Neural cell (in vitro differentiated cells): ENCODE data around the gene DENND6A. TPM values are rescaled to one million over a fixed set of nuclear protein-coding genes. Genes with fewer than 3 reads are reported as not detected.
A peak's percentile ranks its signal among the peaks of the same experiment; 100 is the strongest.

Experiments used
- H2AFZ ChIP-seq: fragments of 200-600, 300-800 bp; sonication (generic), shearing (Covaris generic); 2 replicates; pipeline ENCODE4 v1.6.0; 2014; ENCODE audit warnings: low read depth, mild to moderate bottlenecking, antibody characterized with exemption, low read length, moderate library complexity
- H3F3A ChIP-seq: fragments of 200-600 bp; shearing (Covaris generic); 2 replicates; pipeline ENCODE4 v1.6.1; 2016; ENCODE audit warnings: mild to moderate bottlenecking, moderate library complexity, mixed read lengths, antibody characterized with exemption, low read length; ENCODE audit not compliant: insufficient read depth, poor library complexity, severe bottlenecking
- H3K27ac ChIP-seq: fragments of 200-600, 300-800 bp; sonication (generic), shearing (Covaris generic); 2 replicates; pipeline ENCODE4 v1.5.1; 2014; ENCODE audit warnings: mild to moderate bottlenecking, low read length, moderate library complexity
- H3K27me3 ChIP-seq: fragments of 300-800, 200-600 bp; sonication (generic), shearing (Covaris generic); 2 replicates; pipeline ENCODE4 v1.6.0; 2014; ENCODE audit warnings: mild to moderate bottlenecking, low read depth, low read length, moderate library complexity; ENCODE audit not compliant: insufficient read depth
- H3K36me3 ChIP-seq: fragments of 300-800, 200-600 bp; sonication (generic), shearing (Covaris generic); 2 replicates; pipeline ENCODE4 v1.5.1; 2014; ENCODE audit warnings: mild to moderate bottlenecking, antibody characterized with exemption, low read length, moderate library complexity; ENCODE audit not compliant: insufficient read depth
- H3K4me2 ChIP-seq: fragments of 300-800, 200-600 bp; sonication (generic), shearing (Covaris generic); 2 replicates; pipeline ENCODE4 v1.6.0; 2014; ENCODE audit warnings: mild to moderate bottlenecking, low read length
- H3K4me3 ChIP-seq: fragments of 300-800, 200-600 bp; sonication (generic), shearing (Covaris generic); 2 replicates; pipeline ENCODE4 v1.5.1; 2014; ENCODE audit warnings: mild to moderate bottlenecking, low read length, moderate library complexity
- H3K79me2 ChIP-seq: fragments of 200-600 bp; shearing (Covaris generic); replicated peaks from 2 replicates; pipeline ENCODE4 v1.6.0; 2014; ENCODE audit warnings: mild to moderate bottlenecking, low read length, moderate library complexity; ENCODE audit not compliant: insufficient read depth
- H3K9ac ChIP-seq: fragments of 300-800, 200-600 bp; sonication (generic), shearing (Covaris generic); 2 replicates; pipeline ENCODE4 v1.6.1; 2016; ENCODE audit warnings: mild to moderate bottlenecking, low read length, mixed read lengths
- H3K9me2 ChIP-seq: fragments of 200-600 bp; shearing (Covaris generic); 2 replicates; pipeline ENCODE4 v1.6.1; 2016; ENCODE audit warnings: mild to moderate bottlenecking, low read length, mixed read lengths; ENCODE audit not compliant: insufficient read depth
- H3K9me3 ChIP-seq: fragments of 200-600, 300-800 bp; sonication (generic), shearing (Covaris generic); 2 replicates; pipeline ENCODE4 v1.6.1; 2016; ENCODE audit warnings: mild to moderate bottlenecking, mixed run types, low read length, moderate library complexity, mixed read lengths
- H4K20me1 ChIP-seq: fragments of 200-600 bp; shearing (Covaris generic); 2 replicates; pipeline ENCODE4 v1.6.1; 2016; ENCODE audit warnings: mild to moderate bottlenecking, mixed run types; ENCODE audit not compliant: insufficient read depth
- CTCF ChIP-seq: fragments of 450-650 bp; IDR thresholded peaks from 2 replicates; pipeline ENCODE4 v1.5.1; 2014; ENCODE audit warnings: antibody characterized with exemption, mild to moderate bottlenecking, moderate library complexity; ENCODE audit not compliant: poor library complexity, severe bottlenecking
- EP300 ChIP-seq: fragments of 450-650 bp; conservative IDR thresholded peaks from 2 replicates; pipeline ENCODE4 v1.6.1; 2014; ENCODE audit warnings: antibody characterized with exemption, mild to moderate bottlenecking, moderate library complexity; ENCODE audit not compliant: poor library complexity, severe bottlenecking
- EZH2 ChIP-seq: fragments of 200-600, 300-800 bp; shearing (Covaris generic), sonication (generic); IDR thresholded peaks from 2 replicates; pipeline ENCODE4 v1.6.1; 2014; ENCODE audit warnings: antibody characterized with exemption, low read length, borderline replicate concordance, mild to moderate bottlenecking; ENCODE audit not compliant: insufficient read depth, poor library complexity, severe bottlenecking
- MXI1 ChIP-seq: fragments of 450-650 bp; conservative IDR thresholded peaks from 2 replicates; pipeline ENCODE4 v1.6.1; 2014; ENCODE audit warnings: antibody characterized with exemption, mild to moderate bottlenecking; ENCODE audit not compliant: poor library complexity, severe bottlenecking
- POLR2AphosphoS5 ChIP-seq: IDR thresholded peaks from 2 replicates; pipeline ENCODE4 v1.6.1; 2012
- RAD21 ChIP-seq: fragments of 450-650 bp; conservative IDR thresholded peaks from 2 replicates; pipeline ENCODE4 v1.6.1; 2014; ENCODE audit warnings: antibody characterized with exemption, mild to moderate bottlenecking, moderate library complexity
- SMC3 ChIP-seq: fragments of 450-650 bp; conservative IDR thresholded peaks from 2 replicates; pipeline ENCODE4 v1.6.1; 2014; ENCODE audit warnings: antibody characterized with exemption, mild to moderate bottlenecking, moderate library complexity; ENCODE audit not compliant: poor library complexity
- TAF1 ChIP-seq: IDR thresholded peaks from 2 replicates; pipeline ENCODE4 v1.6.1; 2012; ENCODE audit warnings: low read depth
- polyA plus RNA-seq: library from polyadenylated mRNA; depleted of rRNA; stranded (reverse); fragments of >200 nt; gene quantifications from 2 replicates; pipeline ENCODE4 v1.2.3, GENCODE V29; 2014
- TF ChIP-seq, protein P1 (sequence below): IDR thresholded peaks from 2 replicates; pipeline ENCODE4 v1.6.1; 2012; ENCODE audit warnings: borderline replicate concordance

Gene DENND6A
- polyA plus RNA-seq, 1 donor from 2014 or later = 24.0 TPM

DNA sequence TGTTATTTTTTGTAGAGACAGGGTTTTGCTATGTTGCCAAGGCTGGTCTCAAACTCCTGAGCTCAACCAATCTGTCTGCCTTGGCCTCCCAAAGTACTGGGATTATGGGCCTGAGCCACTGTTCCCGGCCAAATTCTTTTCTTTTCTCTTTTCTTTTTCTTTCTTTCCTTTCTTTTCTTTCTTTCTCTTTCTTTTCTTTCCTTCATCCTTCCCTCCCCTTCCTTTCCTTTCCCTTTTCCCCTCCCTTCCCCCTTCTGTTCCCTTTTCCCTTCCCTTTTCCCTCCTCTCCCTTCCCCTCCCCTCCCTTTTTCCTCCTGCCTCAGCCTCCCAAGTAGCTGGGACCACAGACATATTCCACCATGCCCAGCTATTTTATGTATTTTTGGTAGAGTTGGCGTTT lies 92.7 kb downstream of the DENND6A start:
- no peak overlapping the region for H2AFZ ChIP-seq
- no peaks in the 10 kb centered on the region for H4K20me1 ChIP-seq
- H3K9me3 ChIP-seq = no peaks in the 10 kb centered on the region
- no peaks in the 10 kb centered on the region for H3K9me2 ChIP-seq
- H3K4me2 ChIP-seq = no peak overlapping the region
- H3K9ac ChIP-seq = no peak overlapping the region
- H3K36me3 ChIP-seq = no peaks in the 10 kb centered on the region
- TF ChIP-seq POLR2AphosphoS5 (no peak), SMC3 (no peak), EZH2 (no peak)
- H3F3A ChIP-seq = peaks cover 4% of the 10 kb centered on the region
- no peak overlapping the region for H3K4me3 ChIP-seq
- H3K27me3 ChIP-seq = no peaks in the 10 kb centered on the region
- H3K79me2 ChIP-seq = peaks cover 23% of the 10 kb centered on the region
- H3K27ac ChIP-seq = no peak overlapping the region

DNA sequence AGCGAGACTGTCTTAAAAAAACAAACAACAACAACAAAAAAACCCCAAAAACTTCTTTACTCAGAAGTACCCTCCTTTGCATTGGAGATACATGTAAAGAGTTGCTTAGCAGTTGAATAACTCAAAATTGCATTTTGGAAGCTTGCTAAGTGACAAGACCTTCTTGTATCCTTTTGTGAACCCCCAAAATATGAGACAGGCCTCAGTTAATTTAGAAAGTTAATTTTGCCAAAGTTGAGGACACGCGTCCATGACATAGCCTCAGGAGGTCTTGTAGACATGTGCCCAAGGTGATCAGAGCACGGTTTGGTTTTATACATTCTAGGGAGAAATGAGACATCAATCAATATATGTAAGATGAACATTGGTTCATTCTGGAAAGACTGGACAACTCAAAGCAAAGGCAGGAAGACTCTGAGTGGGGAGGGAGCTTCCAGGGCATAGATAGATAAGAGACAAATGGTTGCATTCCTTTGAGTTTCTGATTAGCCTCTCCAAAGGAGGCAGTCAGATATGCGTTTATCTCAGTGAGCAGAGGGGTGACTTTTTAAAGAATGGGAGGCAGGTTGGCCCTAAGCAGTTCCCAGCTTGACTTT lies 94.0 kb downstream of the DENND6A start:
- no peaks in the 10 kb centered on the region for H3K36me3 ChIP-seq
- H3K79me2 ChIP-seq = peaks cover 36% of the 10 kb centered on the region
- H3F3A ChIP-seq = peaks cover 4% of the 10 kb centered on the region
- no peaks in the 10 kb centered on the region for H3K9me2 ChIP-seq
- no peaks in the 10 kb centered on the region for H4K20me1 ChIP-seq
- no peak overlapping the region for H3K27ac ChIP-seq
- TF ChIP-seq SMC3 (no peak), CTCF (no peak), MXI1 (no peak)
- peak overlapping the region; percentile 88 for H3K4me3 ChIP-seq
- H3K4me2 ChIP-seq = no peak overlapping the region
- no peaks in the 10 kb centered on the region for H3K27me3 ChIP-seq
- no peak overlapping the region for H3K9ac ChIP-seq
- H2AFZ ChIP-seq = no peak overlapping the region
- H3K9me3 ChIP-seq = no peaks in the 10 kb centered on the region

GRCh38 chr3:57597127-57597923 lies 95.6 kb downstream of the DENND6A start, which contains the start of gene ARF4:
Gene ARF4 (minus strand): TSS chr3:57597344. CDS start chr3:57597140, 204 bp downstream.
- Histone ChIP-seq H3K9me3 (no peaks in the 10 kb centered on the region), H3K4me2 (peak within 1 kb of the TSS; percentile 98), H3K27ac (peak within 1 kb of the TSS; percentile 99), H3K79me2 (peaks cover 52% of the 10 kb centered on the region), H2AFZ (peak within 1 kb of the TSS; percentile 86), H3K27me3 (no peaks in the 10 kb centered on the region), H4K20me1 (no peaks in the 10 kb centered on the region), H3K36me3 (no peaks in the 10 kb centered on the region), H3K9ac (peak within 1 kb of the TSS; percentile 99), H3K9me2 (no peaks in the 10 kb centered on the region), H3K4me3 (peak within 1 kb of the TSS; percentile 88), H3F3A (peaks cover 4% of the 10 kb centered on the region)
- TF ChIP-seq POLR2AphosphoS5 (peak; percentile 90), CTCF (peak; percentile 58), RAD21 (peak; percentile 33), SMC3 (peak; percentile 24), TAF1 (peak; percentile 44), EZH2 (no peak), EP300 (peak; percentile 89), MXI1 (peak; percentile 98)
- TF ChIP-seq, protein P1, sequence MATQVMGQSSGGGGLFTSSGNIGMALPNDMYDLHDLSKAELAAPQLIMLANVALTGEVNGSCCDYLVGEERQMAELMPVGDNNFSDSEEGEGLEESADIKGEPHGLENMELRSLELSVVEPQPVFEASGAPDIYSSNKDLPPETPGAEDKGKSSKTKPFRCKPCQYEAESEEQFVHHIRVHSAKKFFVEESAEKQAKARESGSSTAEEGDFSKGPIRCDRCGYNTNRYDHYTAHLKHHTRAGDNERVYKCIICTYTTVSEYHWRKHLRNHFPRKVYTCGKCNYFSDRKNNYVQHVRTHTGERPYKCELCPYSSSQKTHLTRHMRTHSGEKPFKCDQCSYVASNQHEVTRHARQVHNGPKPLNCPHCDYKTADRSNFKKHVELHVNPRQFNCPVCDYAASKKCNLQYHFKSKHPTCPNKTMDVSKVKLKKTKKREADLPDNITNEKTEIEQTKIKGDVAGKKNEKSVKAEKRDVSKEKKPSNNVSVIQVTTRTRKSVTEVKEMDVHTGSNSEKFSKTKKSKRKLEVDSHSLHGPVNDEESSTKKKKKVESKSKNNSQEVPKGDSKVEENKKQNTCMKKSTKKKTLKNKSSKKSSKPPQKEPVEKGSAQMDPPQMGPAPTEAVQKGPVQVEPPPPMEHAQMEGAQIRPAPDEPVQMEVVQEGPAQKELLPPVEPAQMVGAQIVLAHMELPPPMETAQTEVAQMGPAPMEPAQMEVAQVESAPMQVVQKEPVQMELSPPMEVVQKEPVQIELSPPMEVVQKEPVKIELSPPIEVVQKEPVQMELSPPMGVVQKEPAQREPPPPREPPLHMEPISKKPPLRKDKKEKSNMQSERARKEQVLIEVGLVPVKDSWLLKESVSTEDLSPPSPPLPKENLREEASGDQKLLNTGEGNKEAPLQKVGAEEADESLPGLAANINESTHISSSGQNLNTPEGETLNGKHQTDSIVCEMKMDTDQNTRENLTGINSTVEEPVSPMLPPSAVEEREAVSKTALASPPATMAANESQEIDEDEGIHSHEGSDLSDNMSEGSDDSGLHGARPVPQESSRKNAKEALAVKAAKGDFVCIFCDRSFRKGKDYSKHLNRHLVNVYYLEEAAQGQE = peak; percentile 69
